Fibroblast of skin of left quadriceps (primary cell): ENCODE measurements around the gene TNFAIP6.

Experiments
- DNase-seq, 2 experiments: peaks; one replicate each; pipeline ENCODE4 v3.0.0-alpha.2; 2013; ENCODE audit warnings: low read depth in 2 of 2

TNFAIP6 gene

GRCh38 chr2:151359768-151360461 is 2.5 kb downstream of the TNFAIP6 start:
- DNase-seq, result no peak

- DNase-seq, result no peak
These were observed 4.4 kb downstream of the TNFAIP6 start for GRCh38 chr2:151361674-151362370.

GRCh38 chr2:151363709-151364108 is 6.3 kb downstream of the TNFAIP6 start:
- no peak for DNase-seq

GRCh38 chr2:151367571-151367970 is 10.2 kb downstream of the TNFAIP6 start:
- no peak for DNase-seq

GRCh38 chr2:151374436-151374835 is 17.0 kb downstream of the TNFAIP6 start:
- peak; percentile 59 to 60 for DNase-seq

- no peak for DNase-seq
These were observed 21.8 kb downstream of the TNFAIP6 start for GRCh38 chr2:151379169-151379568.

GRCh38 chr2:151380580-151381235 is 23.3 kb downstream of the TNFAIP6 start:
- DNase-seq, result no peak

- peak; percentile 45 to 55 for DNase-seq
These were observed 23.9 kb downstream of the TNFAIP6 start for GRCh38 chr2:151381266-151381665.

- no peak for DNase-seq
These were observed 30.6 kb downstream of the TNFAIP6 start for GRCh38 chr2:151388011-151388410.

GRCh38 chr2:151391436-151391835 is 34.0 kb downstream of the TNFAIP6 start:
- no peak for DNase-seq

- DNase-seq, result no peak
These were observed 37.1 kb downstream of the TNFAIP6 start for GRCh38 chr2:151394509-151394908.

- DNase-seq, result no peak
These were observed 38.4 kb downstream of the TNFAIP6 start for GRCh38 chr2:151395509-151396374.

- no peak for DNase-seq
These were observed 42.6 kb downstream of the TNFAIP6 start for GRCh38 chr2:151399981-151400380.

GRCh38 chr2:151401149-151401548 is 43.8 kb downstream of the TNFAIP6 start:
- no peak for DNase-seq

- DNase-seq, result no peak
These were observed 46.5 kb downstream of the TNFAIP6 start for GRCh38 chr2:151403914-151404313.

- DNase-seq, result no peak
These were observed 48.0 kb downstream of the TNFAIP6 start for GRCh38 chr2:151405376-151405775.

GRCh38 chr2:151407281-151407680 is 49.9 kb downstream of the TNFAIP6 start:
- DNase-seq, result no peak

- no peak for DNase-seq
These were observed 51.6 kb downstream of the TNFAIP6 start for GRCh38 chr2:151408788-151409600.

GRCh38 chr2:151409601-151410484 is 52.5 kb downstream of the TNFAIP6 start, which contains the start of gene RIF1:
RIF1 (plus strand) TSS chr2:151409902; CDS start chr2:151410424, 522 bp downstream.
- DNase-seq, result peak; percentile 80 to 82

- DNase-seq, result no peak
These were observed 53.1 kb downstream of the TNFAIP6 start for GRCh38 chr2:151410485-151410834.
